Upper lobe of right lung (tissue), 1 donor: ENCODE data around the gene PSAP. TPM values are rescaled to one million over a fixed set of nuclear protein-coding genes. Genes with fewer than 3 reads are reported as not detected.

Experiments
- ATAC-seq: fragments of 200-7000 bp; cut with Tn5 transposase; one replicate; pipeline ENCODE4 v1.9.1; 2020; ENCODE audit warnings: mild to moderate bottlenecking, moderate library complexity
- DNase-seq: peaks from one replicate; pipeline ENCODE4 v3.0.0-alpha.2; 2020
- H3K27ac ChIP-seq: fragments of 200-600 bp; one replicate; pipeline ENCODE4 v1.8.0; 2022
- H3K27me3 ChIP-seq: fragments of 200-600 bp; one replicate; pipeline ENCODE4 v1.8.0; 2022; ENCODE audit warnings: mild to moderate bottlenecking
- H3K36me3 ChIP-seq: fragments of 200-600 bp; one replicate; pipeline ENCODE4 v1.8.0; 2022
- H3K4me1 ChIP-seq: fragments of 200-600 bp; one replicate; pipeline ENCODE4 v1.8.0; 2022
- H3K4me3 ChIP-seq: fragments of 200-600 bp; one replicate; pipeline ENCODE4 v1.8.0; 2022; ENCODE audit warnings: mild to moderate bottlenecking
- H3K9me3 ChIP-seq: fragments of 200-600 bp; one replicate; pipeline ENCODE4 v1.8.0; 2022
- CTCF ChIP-seq: fragments of 200-600 bp; IDR thresholded peaks from one replicate; pipeline ENCODE4 v1.8.0; 2022; ENCODE audit warnings: antibody characterized with exemption
- intact Hi-C: fragments of 100-400 bp; cut with DNase I; formaldehyde crosslinking; loops from one replicate; pipeline ENCODE4 v1.11.0; 2022
- total RNA-seq: library from RNA; stranded (reverse); fragmentation: NEBNext Ultra II Directional; extraction: Animal tissue kit (Norgen Biotek cat#: 25700); gene quantifications from one replicate; pipeline ENCODE4 v1.2.1, GENCODE V29; 2021
- donor health status: DM: no; HTN: yes; CAD: no; lungs with severe emphysema.

Gene PSAP
- total RNA-seq, 1 donor from 2014 or later, result 1,464 TPM

- Histone ChIP-seq H3K4me1 (peaks cover 35% of the 10 kb centered on the region), H3K27me3 (no peaks in the 10 kb centered on the region), H3K36me3 (no peaks in the 10 kb centered on the region), H3K27ac (no peak overlapping the region), H3K4me3 (no peak overlapping the region), H3K9me3 (no peaks in the 10 kb centered on the region)
- TF ChIP-seq CTCF, result no peak
- no peak for DNase-seq
- intact Hi-C loops, result no loop called here
- no peak for ATAC-seq
Measured at GRCh38 chr10:71777213-71777985, 73.7 kb downstream of the PSAP start.

GRCh38 chr10:71776481-71776925 lies 74.5 kb downstream of the PSAP start:
- Histone ChIP-seq H3K36me3 (no peaks in the 10 kb centered on the region), H3K27ac (no peak overlapping the region), H3K4me3 (no peak overlapping the region), H3K27me3 (no peaks in the 10 kb centered on the region), H3K9me3 (no peaks in the 10 kb centered on the region), H3K4me1 (peaks cover 43% of the 10 kb centered on the region)
- ATAC-seq (no peak), DNase-seq (no peak)
- no peak for TF ChIP-seq CTCF
- intact Hi-C loops, result no loop called here

- H3K9me3 ChIP-seq, result no peaks in the 10 kb centered on the region
- no peak overlapping the region for H3K4me3 ChIP-seq
- no peaks in the 10 kb centered on the region for H3K27me3 ChIP-seq
- ATAC-seq (peak; percentile 47), DNase-seq (peak; percentile 81)
- peak overlapping the region; percentile 36 for H3K27ac ChIP-seq
- no peak for TF ChIP-seq CTCF
- no peaks in the 10 kb centered on the region for H3K36me3 ChIP-seq
- intact Hi-C loops, result no loop called here
- H3K4me1 ChIP-seq, result peaks cover 57% of the 10 kb centered on the region
Measured at GRCh38 chr10:71774916-71775702, 75.9 kb downstream of the PSAP start.

- Histone ChIP-seq H3K27ac (peak within 1 kb of the TSS; percentile 90), H3K27me3 (no peaks in the 10 kb centered on the region), H3K36me3 (no peaks in the 10 kb centered on the region), H3K4me3 (peak within 1 kb of the TSS; percentile 70), H3K9me3 (no peaks in the 10 kb centered on the region), H3K4me1 (peaks cover 72% of the 10 kb centered on the region)
- ATAC-seq (peak; percentile 92), DNase-seq (peak; percentile 95)
- intact Hi-C loops, result no loop called here
- TF ChIP-seq CTCF, result peak; percentile 83
Measured at GRCh38 chr10:71773221-71773971, 77.7 kb downstream of the PSAP start, which contains the start of gene VSIR. VSIR (minus strand) TSS chr10:71773520; CDS start chr10:71773439, 81 bp downstream.

- Histone ChIP-seq H3K4me1 (peaks cover 78% of the 10 kb centered on the region), H3K9me3 (no peaks in the 10 kb centered on the region), H3K36me3 (no peaks in the 10 kb centered on the region), H3K4me3 (peak overlapping the region; percentile 70), H3K27me3 (no peaks in the 10 kb centered on the region), H3K27ac (peak overlapping the region; percentile 90)
- ATAC-seq (peak; percentile 1), DNase-seq (no peak)
- no peak for TF ChIP-seq CTCF
- intact Hi-C loops, result no loop called here
Measured at GRCh38 chr10:71772832-71773220, 78.2 kb downstream of the PSAP start.
